IMR-90 (cell line): ENCODE measurements around the gene CPXM1. TPM values are rescaled to one million over a fixed set of nuclear protein-coding genes. Genes with fewer than 3 reads are reported as not detected.

ENCODE experiments used
- ATAC-seq: fragments of 200-7000 bp; cut with Tn5 transposase; 2 replicates; pipeline ENCODE4 v1.9.1; 2020; ENCODE audit warnings: low read depth, mild to moderate bottlenecking, moderate library complexity
- BruUV-seq: library from RNA; stranded (reverse); fragments of 400-500 nt; replicated peaks from 2 replicates; lab custom pipeline; 2021; lab: Mats Ljungman, UMichigan
- CTCF ChIA-PET: fragments of 300-600 bp; formaldehyde crosslinking; extraction: SDS; loops from one replicate; lab custom pipeline; 2021; ENCODE audit warnings: antibody characterized with exemption; lab: Yijun Ruan, JAX
- POLR2A ChIA-PET: fragments of 300-600 bp; sonication (Branson Sonifier 250); formaldehyde crosslinking; loops from one replicate; lab custom pipeline; 2022; ENCODE audit warnings: antibody characterized with exemption; ENCODE audit not compliant: unreplicated experiment; lab: Charles Lee
- DNase-seq: peaks from one replicate; pipeline ENCODE4 v3.0.0; 2013
- H2AFZ ChIP-seq: replicated peaks from 2 replicates; pipeline ENCODE3; 2013; ENCODE audit warnings: low read length, mild to moderate bottlenecking; ENCODE audit not compliant: poor library complexity
- H2AK5ac ChIP-seq: 2 replicates; pipeline ENCODE4 v1.6.1; 2013; ENCODE audit warnings: low read depth, low read length, inconsistent platforms
- H2AK9ac ChIP-seq: replicated peaks from 2 replicates; pipeline ENCODE3; 2013; ENCODE audit warnings: mild to moderate bottlenecking, low read depth, low read length, moderate library complexity; ENCODE audit not compliant: poor library complexity
- H2BK120ac ChIP-seq: 2 replicates; pipeline ENCODE4 v1.6.1; 2013; ENCODE audit warnings: low read depth, low read length, inconsistent platforms
- H2BK15ac ChIP-seq: 3 replicates; pipeline ENCODE4 v1.6.1; 2013; ENCODE audit warnings: low read depth, low read length, inconsistent platforms
- H2BK20ac ChIP-seq: 2 replicates; pipeline ENCODE4 v1.6.1; 2013; ENCODE audit warnings: low read depth, mild to moderate bottlenecking, inconsistent platforms, low read length, moderate library complexity
- H2BK5ac ChIP-seq: 2 replicates; pipeline ENCODE4 v1.6.1; 2013; ENCODE audit warnings: mild to moderate bottlenecking, low read depth, low read length, inconsistent platforms; ENCODE audit not compliant: poor library complexity, severe bottlenecking
- H3K14ac ChIP-seq: replicated peaks from 2 replicates; pipeline ENCODE4 v1.6.1; 2013; ENCODE audit warnings: low read depth, low read length, inconsistent platforms
- H3K18ac ChIP-seq: 2 replicates; pipeline ENCODE4 v1.6.1; 2013; ENCODE audit warnings: low read depth, low read length, control low read depth
- H3K23ac ChIP-seq: 2 replicates; pipeline ENCODE4 v1.6.1; 2013; ENCODE audit warnings: low read depth, low read length, inconsistent platforms
- H3K27ac ChIP-seq: 2 replicates; pipeline ENCODE4 v1.5.1; 2013; ENCODE audit warnings: mild to moderate bottlenecking, control low read depth, low read length; ENCODE audit not compliant: insufficient read depth
- H3K27me3 ChIP-seq: 2 replicates; pipeline ENCODE4 v1.6.1; 2013; ENCODE audit warnings: low read length; ENCODE audit not compliant: control insufficient read depth, insufficient read depth
- H3K36me3 ChIP-seq: 2 replicates; pipeline ENCODE4 v1.6.1; 2013; ENCODE audit warnings: low read length, mixed read lengths; ENCODE audit not compliant: control insufficient read depth, insufficient read depth
- H3K4ac ChIP-seq: 2 replicates; pipeline ENCODE4 v1.6.1; 2013; ENCODE audit warnings: low read depth, low read length, inconsistent platforms
- H3K4me1 ChIP-seq: 2 replicates; pipeline ENCODE4 v1.6.1; 2013; ENCODE audit warnings: low read length, mixed read lengths; ENCODE audit not compliant: control insufficient read depth, insufficient read depth
- H3K4me2 ChIP-seq: 2 replicates; pipeline ENCODE4 v1.6.1; 2013; ENCODE audit warnings: low read depth, mild to moderate bottlenecking, control low read depth, low read length, moderate library complexity
- H3K4me3 ChIP-seq: 2 replicates; pipeline ENCODE4 v1.5.1; 2013; ENCODE audit warnings: low read depth, mild to moderate bottlenecking, control low read depth, low read length, moderate library complexity; ENCODE audit not compliant: insufficient read depth
- H3K56ac ChIP-seq: 2 replicates; pipeline ENCODE4 v1.6.1; 2013; ENCODE audit warnings: low read length, inconsistent platforms; ENCODE audit not compliant: insufficient read depth; ENCODE audit errors: extremely low read depth
- H3K79me1 ChIP-seq, 2 experiments: 2 replicates each; pipeline ENCODE4 v1.6.1; 2013; ENCODE audit warnings: low read length in 2 of 2, inconsistent platforms in 1 of 2, low read depth in 1 of 2
- H3K9ac ChIP-seq: 2 replicates; pipeline ENCODE4 v1.6.1; 2013; ENCODE audit warnings: low read depth, low read length, control low read depth
- H3K9me1 ChIP-seq: 2 replicates; pipeline ENCODE4 v1.6.1; 2013; ENCODE audit warnings: low read length, inconsistent platforms; ENCODE audit not compliant: insufficient read depth
- H3K9me3 ChIP-seq: 2 replicates; pipeline ENCODE4 v1.6.1; 2013; ENCODE audit warnings: low read length; ENCODE audit not compliant: control insufficient read depth, insufficient read depth
- H4K20me1 ChIP-seq: 2 replicates; pipeline ENCODE4 v1.6.1; 2013; ENCODE audit warnings: low read length, inconsistent platforms; ENCODE audit not compliant: insufficient read depth
- H4K5ac ChIP-seq: 2 replicates; pipeline ENCODE4 v1.6.1; 2013; ENCODE audit warnings: mild to moderate bottlenecking, low read depth, low read length, control low read depth
- H4K8ac ChIP-seq, 2 experiments: 2 replicates each; pipeline ENCODE4 v1.6.1; 2013; ENCODE audit warnings: low read depth in 2 of 2, low read length in 2 of 2, control low read depth in 1 of 2, inconsistent platforms in 1 of 2
- H4K91ac ChIP-seq: 2 replicates; pipeline ENCODE4 v1.6.1; 2013; ENCODE audit warnings: low read depth, low read length, inconsistent platforms; ENCODE audit not compliant: insufficient read depth
- MAZ ChIP-seq: IDR thresholded peaks from 2 replicates; pipeline ENCODE4 v1.6.1; 2012; ENCODE audit warnings: low read depth, mild to moderate bottlenecking, low read length, improper control_type of control experiment, moderate library complexity, borderline replicate concordance
- NFE2L2 ChIP-seq: fragments of 150-350 bp; IDR thresholded peaks from 2 replicates; pipeline ENCODE4 v1.6.1; 2016; ENCODE audit warnings: low read depth, mild to moderate bottlenecking, low read length
- WGBS, 2 experiments: methylation state at CpG; one replicate each; pipeline versions ENCODE4 v1.1.5 to v1.1.7; 2013; ENCODE audit warnings: missing lambda C conversion rate in 2 of 2; ENCODE audit not compliant: insufficient read length in 1 of 2; ENCODE audit errors: extremely low coverage in 2 of 2; 5-methylcytosine and 5-hydroxymethylcytosine counted together
- dilution Hi-C: fragments of 300-500 bp; cut with HindIII; formaldehyde crosslinking; loops from one replicate; pipeline ENCODE4 v1.14.3; 2018; ENCODE audit warnings: low sequenced_read_pairs; ENCODE audit not compliant: unreplicated experiment
- in situ Hi-C: fragments of 300-500 bp; cut with MboI; formaldehyde crosslinking; loops from 3 replicates; pipeline ENCODE4 v1.14.3; 2019; ENCODE audit warnings: low sequenced_read_pairs, inconsistent platforms, mixed read lengths
- intact Hi-C: fragments of 100-400 bp; cut with micrococcal nuclease; formaldehyde crosslinking; loops from 2 replicates; pipeline ENCODE4 v1.10.0; 2022
- polyA plus RNA-seq, 3 experiments: library from polyadenylated mRNA; depleted of rRNA; stranded (reverse); fragments of >200 nt; gene quantifications; 2 replicates each; pipeline ENCODE4 v1.2.3, GENCODE V29; 2012; ENCODE audit warnings: low replicate concordance in 1 of 3
- total RNA-seq: library from RNA; depleted of rRNA; stranded (reverse); fragments of >200 nt; gene quantifications from 2 replicates; pipeline ENCODE4 v1.2.3, GENCODE V29; 2012

The CPXM1 gene
- total and polyA plus RNA-seq, 2 of the 4 experiments (the other 2 are of a cell fraction), result 1.1 to 4.6 TPM

- Histone ChIP-seq H4K5ac (no peak overlapping the region; the same call in 1 of the 2 replicates), H3K23ac (no peak overlapping the region), H2AK5ac (no peak overlapping the region), H4K20me1 (no peaks in the 10 kb centered on the region), H3K4me3 (no peak overlapping the region; the same call in 1 of the 2 replicates), H3K79me1 (no peaks in the 10 kb centered on the region), H2BK5ac (no peak overlapping the region), H2BK120ac (no peak overlapping the region), H4K8ac (no peak overlapping the region), H3K27ac (no peak overlapping the region), H3K14ac (no peak overlapping the region), H3K4ac (no peak overlapping the region), H3K56ac (no peak overlapping the region), H3K9me1 (no peaks in the 10 kb centered on the region), H2AFZ (peak overlapping the region; percentile 84), H3K4me2 (no peak overlapping the region; the same call in 1 of the 2 replicates), H2AK9ac (no peak overlapping the region), H3K9ac (no peak overlapping the region), H4K91ac (no peak overlapping the region), H3K36me3 (no peaks in the 10 kb centered on the region; the same call in 1 of the 2 replicates), H2BK20ac (no peak overlapping the region), H3K4me1 (no peaks in the 10 kb centered on the region; the same call in 1 of the 2 replicates), H3K18ac (no peak overlapping the region), H2BK15ac (no peak overlapping the region), H3K9me3 (0 out of 2 replicates have a peak, but pooled peaks cover 7% of the 10 kb centered on the region), H3K27me3 (peaks cover 50% of the 10 kb centered on the region)
- BruUV-seq, result no TSS peak
- WGBS, 2 experiments, result 47% methylated on average over 5 of the region's 9 CpGs; no CpG with 5 or more reads in 1 of the 2 experiments
- ATAC-seq (no peak), DNase-seq (no peak)
- no peak for TF ChIP-seq NFE2L2
- TF ChIP-seq MAZ, result no peak
- in situ Hi-C loops, result no loop called here
- ChIA-PET CTCF (interaction anchor here (1.0 to 1.2 kb wide), 2 partner anchors 30 to 43 kb away, joined by 3 to 5 read pairs; no protein-coding TSS in a partner anchor), POLR2A (no interaction called here)
- dilution Hi-C loops, result no loop called here
- intact Hi-C loops, result no loop called here
These were observed 1.2 kb downstream of the CPXM1 start for GRCh38 chr20:2799271-2799670.
